Activated T-cell treated with anti-CD3 and anti-CD28 coated beads, Interleukin-2, amount 50 U/mL, for 1 hour (primary cell): ENCODE results near the gene FAM217B.

Source experiments
- DNase-seq: peaks from one replicate; pipeline ENCODE4 v3.0.0-alpha.2; 2020

The FAM217B gene

DNA sequence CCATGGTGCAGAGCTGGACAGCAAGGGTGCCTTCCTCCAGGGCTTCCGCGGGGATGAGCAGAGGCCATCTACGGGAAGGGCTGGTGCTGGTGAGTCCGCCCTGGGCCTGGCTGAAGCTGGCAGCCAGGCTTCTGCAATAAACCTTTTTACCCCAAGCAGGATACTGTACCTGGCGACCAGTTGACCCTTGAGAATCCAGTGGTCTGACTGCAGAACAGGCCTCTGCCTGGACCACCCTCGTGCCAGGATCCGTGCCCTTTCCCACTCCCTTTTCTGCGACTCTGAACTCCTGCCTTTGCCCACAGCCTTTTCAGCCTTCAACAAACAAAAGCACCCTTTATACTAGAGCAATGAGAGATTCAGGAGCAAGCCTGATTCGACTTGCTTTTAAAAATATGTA lies 36.9 kb downstream of the FAM217B start:
- DNase-seq = no peak

DNA sequence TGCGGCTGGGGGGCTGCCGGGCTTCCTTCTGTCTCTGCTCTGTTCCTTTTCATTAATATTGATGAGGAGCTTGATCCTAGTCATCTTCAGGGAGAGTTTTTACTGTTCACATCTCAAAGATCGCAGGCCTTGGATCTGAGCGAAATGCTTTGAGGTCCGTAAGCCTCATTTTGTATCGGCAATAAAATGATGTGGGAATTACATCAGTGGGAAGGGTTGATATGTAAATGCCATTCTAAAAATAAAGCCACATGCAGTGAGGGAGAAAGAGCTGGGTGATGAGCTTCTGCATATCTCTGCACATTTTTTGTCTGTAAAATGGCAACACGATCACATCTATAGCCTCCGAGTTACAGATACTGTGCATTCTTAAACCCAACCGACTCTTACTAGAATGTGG lies 42.9 kb downstream of the FAM217B start:
- no peak for DNase-seq

DNA sequence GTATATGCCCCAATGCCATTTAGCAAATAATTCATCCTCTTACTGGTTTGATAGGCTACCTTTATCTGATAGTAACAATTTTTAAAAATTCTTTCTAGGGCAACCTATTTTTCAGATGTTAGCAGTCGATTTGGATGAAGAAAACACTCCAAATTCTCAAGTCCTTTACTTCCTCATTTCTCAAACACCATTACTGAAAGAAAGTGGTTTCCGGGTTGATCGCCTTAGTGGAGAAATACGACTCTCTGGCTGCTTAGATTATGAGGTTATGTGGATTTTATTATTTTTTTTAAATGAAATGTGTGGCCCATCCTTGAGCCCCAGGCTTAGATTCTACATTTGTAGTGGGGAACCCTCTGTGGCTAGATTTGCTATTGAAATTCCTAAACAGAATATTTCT lies 44.4 kb downstream of the FAM217B start:
- DNase-seq = no peak

DNA sequence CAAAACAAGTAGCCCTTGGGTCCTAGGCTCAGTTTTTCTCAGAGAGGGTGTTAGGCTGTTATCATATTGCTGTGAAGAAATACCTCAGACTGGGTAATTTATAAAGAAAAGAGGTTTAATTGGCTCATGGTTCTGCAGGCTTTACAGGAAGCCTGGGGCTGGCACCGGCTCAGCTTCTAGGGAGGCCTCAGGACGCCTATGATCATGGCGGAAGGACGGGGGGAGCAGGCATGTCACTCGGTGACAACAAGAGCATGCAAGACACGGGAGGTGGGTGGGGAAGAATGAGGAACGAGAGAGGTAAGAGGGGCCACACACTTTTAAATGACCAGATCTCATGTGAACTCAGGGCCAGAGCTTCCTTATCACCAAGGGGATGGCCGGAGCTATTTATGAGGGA lies 45.0 kb downstream of the FAM217B start:
- no peak for DNase-seq

DNA sequence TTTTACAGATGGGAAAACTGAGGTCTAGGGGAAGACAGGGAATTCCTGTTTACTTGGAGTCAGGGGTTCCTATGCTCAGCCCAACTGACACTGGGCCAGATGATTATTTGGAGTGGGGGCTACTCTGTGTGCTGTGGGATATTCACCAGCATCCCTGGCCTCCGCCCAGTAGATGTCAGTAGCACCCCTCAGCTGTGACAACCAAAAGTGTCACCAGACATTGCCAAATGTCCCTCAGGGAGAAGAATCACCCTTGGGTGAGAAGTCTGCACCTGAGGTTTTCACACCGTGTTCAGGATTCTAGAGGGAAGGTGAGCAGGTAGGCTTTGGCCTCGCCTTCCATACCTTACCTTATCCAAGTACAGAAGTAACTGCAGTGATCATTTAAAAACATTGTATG lies 45.7 kb downstream of the FAM217B start:
- DNase-seq = no peak

DNA sequence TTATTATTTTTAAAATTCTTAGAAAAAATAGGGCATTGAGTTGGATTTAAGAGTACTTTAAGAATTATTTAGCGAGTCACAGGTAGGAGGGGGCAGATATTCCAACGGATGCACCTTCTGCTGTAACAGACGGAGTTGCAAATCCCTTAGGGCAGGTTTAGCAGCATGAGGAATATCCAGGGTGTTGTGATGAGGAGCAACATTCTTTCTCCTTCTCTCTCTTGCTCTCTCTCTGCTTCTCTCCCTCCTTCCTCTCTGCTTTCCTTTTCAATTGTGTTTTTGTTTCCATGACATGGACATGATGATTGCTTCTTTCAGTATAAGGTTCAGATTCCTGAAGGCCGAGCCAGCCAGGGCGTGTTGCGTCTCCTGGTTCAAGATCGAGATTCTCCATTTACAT lies 46.9 kb downstream of the FAM217B start:
- DNase-seq = no peak

DNA sequence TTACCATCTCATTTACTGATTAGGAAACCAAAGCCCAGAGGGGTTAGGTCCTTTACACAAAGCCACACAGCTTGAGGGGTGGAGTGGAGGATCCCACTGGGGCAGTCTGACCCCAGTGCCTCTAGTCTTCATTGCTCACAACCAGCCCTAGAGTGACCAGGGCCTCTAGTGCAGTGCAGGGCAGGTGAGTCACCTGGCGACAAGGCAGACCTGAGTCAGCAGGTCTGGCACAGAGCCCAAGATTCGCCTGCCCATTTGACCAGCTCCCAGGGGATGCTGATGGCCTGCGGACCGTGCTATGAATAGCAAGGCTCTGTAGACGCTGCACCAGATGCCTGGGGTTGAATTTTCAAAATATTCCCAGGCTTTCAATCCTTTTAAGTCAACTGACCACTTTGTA lies 48.0 kb downstream of the FAM217B start:
- DNase-seq = no peak

DNA sequence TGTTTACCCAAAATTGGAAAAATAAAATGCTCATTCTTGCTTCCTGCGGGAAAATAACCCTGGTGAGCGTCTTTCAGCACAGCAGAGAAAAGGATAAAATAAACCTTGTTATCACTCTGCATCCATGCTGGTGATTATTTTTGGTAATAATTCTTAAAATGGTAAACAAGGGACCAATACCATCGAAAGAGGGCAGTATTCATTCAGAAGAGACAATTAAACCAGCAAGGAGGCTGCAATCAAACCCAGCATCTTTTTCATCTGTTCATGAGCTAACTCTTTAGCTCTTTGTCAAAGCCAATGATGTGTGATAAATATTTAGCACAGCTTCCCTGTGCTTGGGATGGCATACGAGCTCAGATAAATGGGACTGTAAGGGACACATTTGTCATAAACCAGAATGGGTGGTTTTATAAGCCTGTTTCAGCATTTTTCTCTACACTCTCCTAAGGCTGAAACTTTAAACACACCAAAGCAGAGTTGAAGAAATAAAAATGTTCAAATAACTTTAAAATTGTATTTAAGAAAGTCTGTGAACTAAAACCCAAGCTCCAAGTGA lies 52.4 kb downstream of the FAM217B start:
- DNase-seq = no peak

DNA sequence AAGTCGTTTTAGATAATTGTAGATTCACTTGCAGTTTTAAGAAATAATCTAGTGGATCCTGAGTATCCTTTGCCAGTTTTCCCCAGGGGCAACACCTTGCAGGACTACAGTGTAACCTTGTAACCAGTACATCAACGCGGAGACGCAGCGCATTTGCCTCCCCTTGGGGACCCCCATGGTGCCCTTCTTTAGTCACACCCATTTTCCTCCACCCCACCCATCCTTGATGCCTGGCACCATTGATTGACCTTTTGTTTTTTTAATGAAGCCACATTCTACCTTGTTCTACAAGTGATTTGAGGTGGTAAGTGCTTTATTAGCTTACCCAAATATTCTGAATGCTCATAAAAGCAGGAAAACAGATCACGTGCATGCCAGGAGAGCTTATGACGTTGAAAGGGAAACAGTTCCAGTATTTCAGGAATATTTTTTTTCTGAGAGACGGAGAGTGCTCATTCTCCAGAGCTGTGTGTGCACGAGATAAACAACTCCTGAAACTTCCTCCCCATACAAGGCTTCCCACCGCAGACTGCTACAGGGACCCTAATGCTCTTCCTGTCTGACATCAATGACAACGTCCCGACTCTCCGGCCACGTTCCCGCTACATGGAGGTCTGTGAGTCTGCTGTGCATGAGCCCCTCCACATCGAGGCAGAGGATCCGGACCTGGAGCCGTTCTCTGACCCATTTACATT lies 53.7 kb downstream of the FAM217B start:
- no peak for DNase-seq

DNA sequence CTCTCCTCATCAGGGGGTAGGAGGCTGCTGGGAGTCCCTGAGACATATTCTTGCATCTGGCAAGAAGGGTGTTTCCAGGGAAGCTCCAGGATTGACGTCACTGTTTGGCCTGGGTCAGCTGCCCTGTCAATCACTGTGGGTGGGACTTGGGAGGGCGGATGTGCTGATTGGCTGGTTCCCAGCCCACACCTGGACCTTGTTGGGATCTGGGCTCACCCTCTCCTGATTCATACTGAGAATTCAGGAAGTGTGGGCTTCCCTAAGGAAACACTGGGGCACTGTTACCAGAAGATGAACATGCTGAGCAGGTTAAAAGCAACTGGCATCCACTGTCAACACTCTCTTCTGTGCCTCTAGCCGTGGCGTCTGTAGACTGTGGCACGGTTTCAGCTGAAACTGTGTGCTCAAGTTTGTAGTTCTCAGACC lies 54.5 kb downstream of the FAM217B start:
- no peak for DNase-seq

DNA sequence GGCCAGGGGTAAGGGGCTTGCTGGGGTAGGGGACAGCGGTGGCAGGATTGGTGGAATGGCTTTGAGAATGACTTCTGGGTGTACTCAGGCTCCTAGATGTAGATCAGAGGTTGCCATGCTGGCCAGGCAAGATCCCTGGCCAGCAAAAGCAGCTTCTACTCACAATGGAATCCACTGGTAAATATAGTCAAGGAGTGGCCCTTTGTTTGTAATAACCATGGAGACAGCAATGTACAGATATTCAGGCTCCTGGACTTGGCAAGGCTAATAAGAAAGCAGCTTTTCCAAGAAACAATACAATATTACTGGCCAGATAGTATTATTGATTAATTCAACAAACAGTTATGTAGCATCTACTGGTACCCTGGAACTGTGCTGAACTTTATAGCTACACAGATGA lies 55.9 kb downstream of the FAM217B start:
- no peak for DNase-seq

DNA sequence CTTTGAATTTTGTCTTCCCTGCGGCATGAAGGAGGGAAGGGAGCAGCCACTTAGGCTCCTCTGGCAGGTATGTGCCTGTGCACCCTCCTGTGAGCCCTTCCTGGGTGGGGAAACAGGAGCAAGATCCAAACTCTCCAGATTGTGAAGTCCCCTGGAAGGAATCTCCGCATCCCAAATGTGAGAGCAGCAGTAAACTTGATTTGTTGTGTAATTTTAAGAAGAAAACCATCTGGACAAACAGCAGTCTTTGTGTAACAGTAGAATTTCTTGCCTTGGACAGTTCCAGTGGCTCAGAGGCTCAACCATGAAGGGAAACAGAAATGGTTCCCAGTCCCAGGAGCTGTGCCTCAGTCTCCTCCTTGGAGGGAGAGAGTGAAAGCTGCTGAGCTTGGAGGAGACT lies 57.7 kb downstream of the FAM217B start:
- DNase-seq = no peak
